Measurements from ENCODE around the gene CCNJL. TPM values are rescaled to one million over a fixed set of nuclear protein-coding genes. Genes with fewer than 3 reads are reported as not detected.
"Not testable (repeated sequence)": the region's sequence is repeated elsewhere in the genome, so short reads cannot be mapped to it uniquely, and the experiment has no call there.

The CCNJL gene
- total RNA-seq: 3.5 and 6.3 TPM in 2 replicates

GRCh38 chr5:160312134-160312959 lies at the start of gene CCNJL:
Gene CCNJL (minus strand): TSS chr5:160312564. CDS start chr5:160311923, 641 bp downstream.
- DNase-seq (ENCODE audit: low read depth in 2 of 2): peak; percentile 42 to 68

GRCh38 chr5:160361624-160362228 lies 49.4 kb upstream of the CCNJL start:
- DNase-seq (ENCODE audit: low read depth in 2 of 2): no peak

- no peak for DNase-seq (ENCODE audit: low read depth in 2 of 2)
These were observed 47.9 kb upstream of the CCNJL start for GRCh38 chr5:160360310-160360709.

GRCh38 chr5:160359816-160360215 lies 47.5 kb upstream of the CCNJL start:
- no peak for DNase-seq (ENCODE audit: low read depth in 2 of 2)

- no peak for DNase-seq (ENCODE audit: low read depth in 2 of 2)
These were observed 46.9 kb upstream of the CCNJL start for GRCh38 chr5:160359242-160359641.

- DNase-seq (ENCODE audit: low read depth in 2 of 2): no peak
These were observed 45.6 kb upstream of the CCNJL start for GRCh38 chr5:160357861-160358411.

GRCh38 chr5:160357394-160357793 lies 45.0 kb upstream of the CCNJL start:
- DNase-seq (ENCODE audit: low read depth in 2 of 2): no peak

- DNase-seq (ENCODE audit: low read depth in 2 of 2): no peak
These were observed 44.4 kb upstream of the CCNJL start for GRCh38 chr5:160356550-160357347.

GRCh38 chr5:160354666-160355065 lies 42.3 kb upstream of the CCNJL start:
- no peak for DNase-seq (ENCODE audit: low read depth in 2 of 2)

- no peak for DNase-seq (ENCODE audit: low read depth in 2 of 2)
These were observed 41.0 kb upstream of the CCNJL start for GRCh38 chr5:160353379-160353778.

- DNase-seq (ENCODE audit: low read depth in 2 of 2): no peak
These were observed 39.9 kb upstream of the CCNJL start for GRCh38 chr5:160352308-160352707.

GRCh38 chr5:160349935-160350303 lies 37.6 kb upstream of the CCNJL start:
- no peak for DNase-seq (ENCODE audit: low read depth in 2 of 2)

GRCh38 chr5:160349249-160349934 lies 37.0 kb upstream of the CCNJL start:
- DNase-seq (ENCODE audit: low read depth in 2 of 2): no peak

GRCh38 chr5:160348080-160348479 lies 35.7 kb upstream of the CCNJL start:
- DNase-seq (ENCODE audit: low read depth in 2 of 2): no peak

- DNase-seq (ENCODE audit: low read depth in 2 of 2): no peak
These were observed 35.1 kb upstream of the CCNJL start for GRCh38 chr5:160347448-160347847.

GRCh38 chr5:160342413-160342941 lies 30.1 kb upstream of the CCNJL start:
- DNase-seq (ENCODE audit: low read depth in 2 of 2): no peak

GRCh38 chr5:160341309-160341870 lies 29.0 kb upstream of the CCNJL start:
- no peak for DNase-seq (ENCODE audit: low read depth in 2 of 2)

GRCh38 chr5:160340513-160340912 lies 28.1 kb upstream of the CCNJL start:
- DNase-seq (ENCODE audit: low read depth in 2 of 2): not testable (repeated sequence)

- no peak for DNase-seq (ENCODE audit: low read depth in 2 of 2)
These were observed 27.2 kb upstream of the CCNJL start for GRCh38 chr5:160339406-160340130.

- DNase-seq (ENCODE audit: low read depth in 2 of 2): not testable (repeated sequence)
These were observed 22.4 kb upstream of the CCNJL start for GRCh38 chr5:160334716-160335115.

All from lung microvascular endothelial cell (primary cell).